MM.1S (cell line): Measurements from ENCODE around the gene TBX1.

Experiments used
- EZH2 ChIP-seq: fragments of 300-600 bp; sonication (generic); optimal IDR thresholded peaks from 2 replicates; pipeline ENCODE3; 2017; ENCODE audit warnings: low read depth, mild to moderate bottlenecking, antibody characterized with exemption, low read length, mixed read lengths
- TF ChIP-seq, protein P1 (sequence below): fragments of 300-600 bp; sonication (generic); IDR thresholded peaks from 2 replicates; pipeline ENCODE4 v1.5.1; 2016; ENCODE audit warnings: antibody characterized with exemption, low read length, mixed read lengths

DNA sequence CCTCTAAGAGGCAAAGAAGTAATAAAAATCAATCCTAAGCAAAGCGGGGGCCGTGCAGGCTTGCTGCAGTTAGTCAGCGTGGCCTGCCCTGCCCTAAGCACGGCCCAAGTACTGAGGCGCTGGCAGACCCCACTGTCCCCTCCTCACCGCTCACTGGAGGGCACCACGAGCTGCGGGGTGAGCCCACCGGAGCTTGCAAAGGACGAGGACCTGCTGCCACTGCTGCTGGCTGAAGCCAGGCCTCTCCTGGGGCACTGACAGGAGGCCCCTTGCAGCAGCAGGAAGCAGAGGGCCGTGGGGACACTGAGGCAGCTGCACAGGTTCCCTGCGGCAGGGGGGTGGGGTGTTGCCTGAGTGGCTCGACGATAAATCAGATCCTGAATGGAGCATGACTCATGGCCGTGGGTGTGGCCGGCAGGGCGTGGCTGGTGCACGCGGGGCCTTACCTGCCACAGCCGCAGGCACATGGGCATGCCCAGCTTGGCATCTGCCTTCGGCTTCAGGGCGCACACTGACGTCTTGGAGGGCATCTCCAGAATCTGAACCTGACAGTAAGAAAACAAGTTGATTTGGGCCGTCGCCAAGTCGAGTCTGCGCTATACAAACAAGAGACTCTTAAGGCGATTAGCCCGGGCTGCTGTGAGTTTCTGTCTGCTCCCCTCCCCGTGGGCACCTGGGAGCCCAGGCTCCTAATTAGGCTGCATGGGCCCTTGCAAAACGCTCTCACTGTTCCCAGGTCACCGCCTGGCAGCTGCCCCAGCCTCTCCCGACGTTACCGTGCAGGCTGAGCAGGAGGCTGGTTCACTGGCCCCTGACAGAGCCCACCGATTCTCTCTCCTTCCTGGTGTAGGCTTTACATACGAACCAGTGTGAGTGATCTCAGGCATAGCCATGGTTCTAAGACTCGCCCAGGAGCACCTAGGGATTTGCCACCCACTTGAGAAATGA lies 45.9 kb downstream of the TBX1 start:
- TF ChIP-seq, protein P1, sequence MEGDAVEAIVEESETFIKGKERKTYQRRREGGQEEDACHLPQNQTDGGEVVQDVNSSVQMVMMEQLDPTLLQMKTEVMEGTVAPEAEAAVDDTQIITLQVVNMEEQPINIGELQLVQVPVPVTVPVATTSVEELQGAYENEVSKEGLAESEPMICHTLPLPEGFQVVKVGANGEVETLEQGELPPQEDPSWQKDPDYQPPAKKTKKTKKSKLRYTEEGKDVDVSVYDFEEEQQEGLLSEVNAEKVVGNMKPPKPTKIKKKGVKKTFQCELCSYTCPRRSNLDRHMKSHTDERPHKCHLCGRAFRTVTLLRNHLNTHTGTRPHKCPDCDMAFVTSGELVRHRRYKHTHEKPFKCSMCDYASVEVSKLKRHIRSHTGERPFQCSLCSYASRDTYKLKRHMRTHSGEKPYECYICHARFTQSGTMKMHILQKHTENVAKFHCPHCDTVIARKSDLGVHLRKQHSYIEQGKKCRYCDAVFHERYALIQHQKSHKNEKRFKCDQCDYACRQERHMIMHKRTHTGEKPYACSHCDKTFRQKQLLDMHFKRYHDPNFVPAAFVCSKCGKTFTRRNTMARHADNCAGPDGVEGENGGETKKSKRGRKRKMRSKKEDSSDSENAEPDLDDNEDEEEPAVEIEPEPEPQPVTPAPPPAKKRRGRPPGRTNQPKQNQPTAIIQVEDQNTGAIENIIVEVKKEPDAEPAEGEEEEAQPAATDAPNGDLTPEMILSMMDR = no peak
- TF ChIP-seq EZH2 = no peak
